ENCODE results near the gene VAT1L. TPM values are rescaled to one million over a fixed set of nuclear protein-coding genes. Genes with fewer than 3 reads are reported as not detected.

VAT1L gene
- total RNA-seq, 4 donors from 2014 or later, result 0.89 to 4.7 (median 2.3) TPM

GRCh38 chr16:77894162-77894561 is 105.8 kb downstream of the VAT1L start:
- Histone ChIP-seq H3K27me3 (peaks cover 11% of the 10 kb centered on the region), H3K9me3 (no peaks in the 10 kb centered on the region), H3K27ac (no peak overlapping the region), H3K4me3 (no peak overlapping the region), H3K4me1 (peaks cover 0 to 9% (median 0%) of the 10 kb centered on the region in 3 donors), H3K36me3 (no peaks in the 10 kb centered on the region)
- 57 to 70% methylated on average over 3 to 4 of the region's 6 CpGs for WGBS, 2 donors (ENCODE audit: low coverage in 1 of 2)
- no peak for TF ChIP-seq CTCF (IDR thresholded peaks at IDR 0.05)
- TF ChIP-seq POLR2A (IDR thresholded peaks at IDR 0.05), result no peak
- TF ChIP-seq EP300 (IDR thresholded peaks at IDR 0.05), result no peak
- TF ChIP-seq POLR2AphosphoS5 (IDR thresholded peaks at IDR 0.05), result no peak
- no peak for ATAC-seq

- no peak for ATAC-seq
- Histone ChIP-seq H3K36me3 (no peaks in the 10 kb centered on the region), H3K4me1 (peaks cover 0 to 9% (median 0%) of the 10 kb centered on the region in 3 donors), H3K27ac (no peak overlapping the region), H3K4me3 (no peak overlapping the region), H3K9me3 (no peaks in the 10 kb centered on the region), H3K27me3 (no peaks in the 10 kb centered on the region)
- TF ChIP-seq EP300 (IDR thresholded peaks at IDR 0.05) (no peak), POLR2AphosphoS5 (IDR thresholded peaks at IDR 0.05) (no peak), POLR2A (IDR thresholded peaks at IDR 0.05) (no peak), CTCF (IDR thresholded peaks at IDR 0.05) (no peak)
- WGBS, 2 donors (ENCODE audit: low coverage in 1 of 2), result 78 to 85% methylated on average over 7 of the region's 7 CpGs
These were observed 107.6 kb downstream of the VAT1L start for GRCh38 chr16:77895962-77896361.

- 36 to 39% methylated on average over 4 to 7 of the region's 7 CpGs for WGBS, 2 donors (ENCODE audit: low coverage in 1 of 2)
- ATAC-seq, result no peak
- H3K4me3 ChIP-seq, result no peak overlapping the region
- H3K27ac ChIP-seq, result no peak overlapping the region
- peaks cover 0 to 9% (median 0%) of the 10 kb centered on the region in 3 donors for H3K4me1 ChIP-seq
- no peaks in the 10 kb centered on the region for H3K27me3 ChIP-seq
- no peaks in the 10 kb centered on the region for H3K9me3 ChIP-seq
- TF ChIP-seq POLR2AphosphoS5 (IDR thresholded peaks at IDR 0.05) (no peak), CTCF (IDR thresholded peaks at IDR 0.05) (no peak), EP300 (IDR thresholded peaks at IDR 0.05) (no peak)
- no peaks in the 10 kb centered on the region for H3K36me3 ChIP-seq
These were observed 108.2 kb downstream of the VAT1L start for GRCh38 chr16:77896415-77897128.

- WGBS, 2 donors (ENCODE audit: low coverage in 1 of 2), result 45 to 57% methylated on average over 2 to 3 of the region's 3 CpGs
These were observed 108.7 kb downstream of the VAT1L start for GRCh38 chr16:77897129-77897437.

More at GRCh38 chr16:77897129-77897437, 108.7 kb downstream of the VAT1L start:
- H3K4me3 ChIP-seq, result no peak overlapping the region
- H3K4me1 ChIP-seq, result peaks cover 0 to 9% (median 0%) of the 10 kb centered on the region in 3 donors
- no peak overlapping the region for H3K27ac ChIP-seq
- H3K27me3 ChIP-seq, result no peaks in the 10 kb centered on the region
- TF ChIP-seq POLR2AphosphoS5 (IDR thresholded peaks at IDR 0.05) (no peak), POLR2A (IDR thresholded peaks at IDR 0.05) (no peak), EP300 (IDR thresholded peaks at IDR 0.05) (no peak), CTCF (IDR thresholded peaks at IDR 0.05) (no peak)
- no peak for ATAC-seq
- no peaks in the 10 kb centered on the region for H3K36me3 ChIP-seq
- H3K9me3 ChIP-seq, result no peaks in the 10 kb centered on the region
